Measurements from ENCODE around the gene VRK3.
"Not testable (repeated sequence)": the region's sequence is repeated elsewhere in the genome, so short reads cannot be mapped to it uniquely, and the experiment has no call there.

VRK3 gene

GRCh38 chr19:49977881-49978280 is 47.3 kb downstream of the VRK3 start:
- in situ Hi-C loops (cut with HindIII; ENCODE audit: low sequenced_read_pairs), result no loop called here
- no peak for TF ChIP-seq CTCF (IDR thresholded peaks at IDR 0.05; ENCODE audit: low read depth, low read length, missing control alignments)
- no peak for DNase-seq (ENCODE audit: low read depth)
- no peak overlapping the region for H3K4me3 ChIP-seq (ENCODE audit: low read depth, low read length)

- no peak for TF ChIP-seq CTCF (IDR thresholded peaks at IDR 0.05; ENCODE audit: low read depth, low read length, missing control alignments)
- in situ Hi-C loops (cut with HindIII; ENCODE audit: low sequenced_read_pairs), result no loop called here
- H3K4me3 ChIP-seq (ENCODE audit: low read depth, low read length), result no peak overlapping the region
- no peak for DNase-seq (ENCODE audit: low read depth)
Measured at GRCh38 chr19:49977076-49977475, 48.1 kb downstream of the VRK3 start.

- in situ Hi-C loops (cut with HindIII; ENCODE audit: low sequenced_read_pairs), result no loop called here
- no peak for TF ChIP-seq CTCF (IDR thresholded peaks at IDR 0.05; ENCODE audit: low read depth, low read length, missing control alignments)
- DNase-seq (ENCODE audit: low read depth), result no peak
- H3K4me3 ChIP-seq (ENCODE audit: low read depth, low read length), result no peak overlapping the region
Measured at GRCh38 chr19:49976496-49976895, 48.7 kb downstream of the VRK3 start.

- H3K4me3 ChIP-seq (ENCODE audit: low read depth, low read length), result no peak overlapping the region
- DNase-seq (ENCODE audit: low read depth), result no peak
- in situ Hi-C loops (cut with HindIII; ENCODE audit: low sequenced_read_pairs), result no loop called here
- TF ChIP-seq CTCF (IDR thresholded peaks at IDR 0.05; ENCODE audit: low read depth, low read length, missing control alignments), result no peak
Measured at GRCh38 chr19:49975051-49975450, 50.1 kb downstream of the VRK3 start.

GRCh38 chr19:49973987-49974386 is 51.2 kb downstream of the VRK3 start:
- no peak for TF ChIP-seq CTCF (IDR thresholded peaks at IDR 0.05; ENCODE audit: low read depth, low read length, missing control alignments)
- no peak overlapping the region for H3K4me3 ChIP-seq (ENCODE audit: low read depth, low read length)
- no peak for DNase-seq (ENCODE audit: low read depth)
- in situ Hi-C loops (cut with HindIII; ENCODE audit: low sequenced_read_pairs), result no loop called here

- TF ChIP-seq CTCF (IDR thresholded peaks at IDR 0.05; ENCODE audit: low read depth, low read length, missing control alignments), result no peak
- H3K4me3 ChIP-seq (ENCODE audit: low read depth, low read length), result no peak overlapping the region
- DNase-seq (ENCODE audit: low read depth), result no peak
- in situ Hi-C loops (cut with HindIII; ENCODE audit: low sequenced_read_pairs), result no loop called here
Measured at GRCh38 chr19:49972841-49973240, 52.3 kb downstream of the VRK3 start.

GRCh38 chr19:49971991-49972411 is 53.2 kb downstream of the VRK3 start:
- DNase-seq (ENCODE audit: low read depth), result no peak
- no peak for TF ChIP-seq CTCF (IDR thresholded peaks at IDR 0.05; ENCODE audit: low read depth, low read length, missing control alignments)
- no peak overlapping the region for H3K4me3 ChIP-seq (ENCODE audit: low read depth, low read length)
- in situ Hi-C loops (cut with HindIII; ENCODE audit: low sequenced_read_pairs), result no loop called here

GRCh38 chr19:49969355-49969754 is 55.8 kb downstream of the VRK3 start:
- DNase-seq (ENCODE audit: low read depth); in situ Hi-C loops (cut with HindIII; ENCODE audit: low sequenced_read_pairs): not testable (repeated sequence)

More at GRCh38 chr19:49969355-49969754, 55.8 kb downstream of the VRK3 start:
- not testable (repeated sequence) for H3K4me3 ChIP-seq (ENCODE audit: low read depth, low read length)
